H1 (cell line): ENCODE measurements around the gene C14orf132. TPM values are rescaled to one million over a fixed set of nuclear protein-coding genes. Genes with fewer than 3 reads are reported as not detected.

Source experiments
- CTCF ChIA-PET: fragments of 300-600 bp; sonication (Branson Sonifier 250); formaldehyde crosslinking; loops from one replicate; lab custom pipeline; 2021; ENCODE audit not compliant: partially characterized antibody; lab: Charles Lee
- POLR2A ChIA-PET: fragments of 300-600 bp; sonication (Branson Sonifier 250); formaldehyde crosslinking; loops from one replicate; lab custom pipeline; 2021; ENCODE audit warnings: inconsistent platforms; ENCODE audit not compliant: partially characterized antibody; lab: Charles Lee
- DNase-seq, 2 experiments: peaks; one replicate each; pipeline versions ENCODE4 v3.0.0 to v3.0.0-alpha.2; 2010 to 2022; ENCODE audit warnings: low spot score in 2 of 2, low read depth in 1 of 2, mixed read lengths in 1 of 2
- FAIRE-seq: peaks from 2 replicates; lab custom pipeline; 2011; peaks lifted over from hg19 to GRCh38; lab: Jason Lieb, UNC
- H2AFZ ChIP-seq: 2 replicates; pipeline ENCODE4 v1.8.1; 2012; ENCODE audit warnings: low read length, inconsistent platforms
- H2AK5ac ChIP-seq: 2 replicates; pipeline ENCODE4 v1.6.1; 2013; ENCODE audit warnings: low read depth, low read length
- H2BK120ac ChIP-seq: replicated peaks from 2 replicates; pipeline ENCODE3; 2013; ENCODE audit warnings: low read depth, low read length, inconsistent platforms
- H2BK12ac ChIP-seq: 2 replicates; pipeline ENCODE4 v1.6.1; 2013; ENCODE audit warnings: low read depth, low read length
- H2BK15ac ChIP-seq: 2 replicates; pipeline ENCODE4 v1.6.1; 2013; ENCODE audit warnings: low read length
- H2BK20ac ChIP-seq: 2 replicates; pipeline ENCODE4 v1.6.1; 2013; ENCODE audit warnings: low read length
- H2BK5ac ChIP-seq: 2 replicates; pipeline ENCODE4 v1.6.1; 2013; ENCODE audit warnings: low read depth, low read length
- H3K14ac ChIP-seq: 2 replicates; pipeline ENCODE4 v1.6.1; 2013; ENCODE audit warnings: inconsistent platforms; ENCODE audit not compliant: insufficient read length
- H3K18ac ChIP-seq: 2 replicates; pipeline ENCODE4 v1.6.1; 2013; ENCODE audit warnings: low read length; ENCODE audit errors: extremely low read depth
- H3K23ac ChIP-seq: 2 replicates; pipeline ENCODE4 v1.6.1; 2013; ENCODE audit warnings: inconsistent platforms; ENCODE audit not compliant: insufficient read length
- H3K23me2 ChIP-seq: 2 replicates; pipeline ENCODE4 v1.6.1; 2013; ENCODE audit warnings: low read depth, low read length
- H3K27ac ChIP-seq: 2 replicates; pipeline ENCODE4 v1.6.1; 2011; ENCODE audit warnings: low read depth, low read length, inconsistent platforms
- H3K27me3 ChIP-seq, 4 experiments: replicated peaks in 1 of 4; 1 replicate in 1 of 4; 2 replicates in 3 of 4; pipeline versions ENCODE4 v1.6.1 to v1.8.1; 2011 to 2013; ENCODE audit warnings: low read length in 3 of 4, mild to moderate bottlenecking in 3 of 4, inconsistent platforms in 2 of 4, mixed read lengths in 2 of 4, moderate library complexity in 1 of 4; ENCODE audit not compliant: control insufficient read depth in 3 of 4, insufficient read depth in 3 of 4; ENCODE audit errors: extremely low read depth in 1 of 4
- H3K36me3 ChIP-seq, 4 experiments: 2 replicates each; pipeline versions ENCODE4 v1.6.1 to v1.8.1; 2011 to 2013; ENCODE audit warnings: mild to moderate bottlenecking in 4 of 4, low read length in 3 of 4, moderate library complexity in 2 of 4, control low read depth in 1 of 4, inconsistent platforms in 1 of 4; ENCODE audit not compliant: insufficient read depth in 4 of 4, control insufficient read depth in 2 of 4
- H3K4ac ChIP-seq: replicated peaks from 2 replicates; pipeline ENCODE3; 2013; ENCODE audit warnings: low read length, low read depth, mixed read lengths, inconsistent platforms; ENCODE audit not compliant: insufficient read length
- H3K4me1 ChIP-seq, 4 experiments: replicated peaks in 1 of 4; 1 replicate in 1 of 4; 2 replicates in 3 of 4; pipeline versions ENCODE4 v1.6.1 to v1.8.1; 2011 to 2013; ENCODE audit warnings: low read length in 3 of 4, inconsistent platforms in 2 of 4, mixed read lengths in 1 of 4; ENCODE audit not compliant: insufficient read depth in 4 of 4, control insufficient read depth in 3 of 4
- H3K4me2 ChIP-seq, 2 experiments: 2 replicates each; pipeline versions ENCODE4 v1.6.1 to v1.8.1; 2011 to 2013; ENCODE audit warnings: low read depth in 2 of 2, low read length in 2 of 2, control low read depth in 1 of 2, inconsistent platforms in 1 of 2, mild to moderate bottlenecking in 1 of 2; ENCODE audit not compliant: insufficient read depth in 1 of 2
- H3K4me3 ChIP-seq, 4 experiments: fragments of 200-600, 300-600 bp in 1 of 4; sonication (generic), shearing (Covaris generic), sonication (Bioruptor Twin) in 1 of 4; 2 replicates each; pipeline versions ENCODE4 v1.5.1 to v1.8.1; 2011 to 2016; ENCODE audit warnings: low read length in 4 of 4, low read depth in 3 of 4, control low read depth in 2 of 4, inconsistent platforms in 2 of 4, mild to moderate bottlenecking in 2 of 4, mixed read lengths in 1 of 4, moderate library complexity in 1 of 4; ENCODE audit not compliant: insufficient read depth in 2 of 4; ENCODE audit errors: extremely low read depth in 1 of 4
- H3K56ac ChIP-seq: replicated peaks from 2 replicates; pipeline ENCODE3; 2013; ENCODE audit warnings: low read depth, mild to moderate bottlenecking, mixed read lengths, low read length, inconsistent platforms; ENCODE audit not compliant: insufficient read length
- H3K79me1 ChIP-seq: 2 replicates; pipeline ENCODE4 v1.6.1; 2013; ENCODE audit warnings: low read depth, low read length, control low read depth
- H3K79me2 ChIP-seq, 2 experiments: 2 replicates each; pipeline versions ENCODE4 v1.6.1 to v1.8.1; 2012 to 2013; ENCODE audit warnings: low read length in 2 of 2, mild to moderate bottlenecking in 2 of 2, inconsistent platforms in 1 of 2; ENCODE audit not compliant: insufficient read depth in 2 of 2, control insufficient read depth in 1 of 2
- H3K9ac ChIP-seq, 4 experiments: replicated peaks in 1 of 4; 1 replicate in 1 of 4; 2 replicates in 3 of 4; pipeline versions ENCODE4 v1.6.1 to v1.8.1; 2011 to 2013; ENCODE audit warnings: low read depth in 3 of 4, low read length in 3 of 4, control low read depth in 2 of 4, mild to moderate bottlenecking in 2 of 4, moderate library complexity in 2 of 4, inconsistent platforms in 1 of 4; ENCODE audit errors: extremely low read depth in 1 of 4
- H3K9me3 ChIP-seq, 2 experiments: 2 replicates each; pipeline versions ENCODE4 v1.6.1 to v1.8.1; 2012 to 2013; ENCODE audit warnings: mild to moderate bottlenecking in 2 of 2, moderate library complexity in 2 of 2, control low read depth in 1 of 2, inconsistent platforms in 1 of 2, low read depth in 1 of 2, low read length in 1 of 2, mixed read lengths in 1 of 2; ENCODE audit not compliant: insufficient read depth in 2 of 2
- H4K20me1 ChIP-seq, 2 experiments: replicated peaks in 1 of 2; 2 replicates each; pipeline versions ENCODE3 to v1.8.1; 2011 to 2013; ENCODE audit warnings: inconsistent platforms in 2 of 2, low read length in 2 of 2, mild to moderate bottlenecking in 1 of 2; ENCODE audit not compliant: insufficient read depth in 2 of 2, control insufficient read depth in 1 of 2
- H4K5ac ChIP-seq: 2 replicates; pipeline ENCODE4 v1.6.1; 2013; ENCODE audit warnings: low read length, low read depth, mixed read lengths, inconsistent platforms; ENCODE audit not compliant: insufficient read length
- H4K8ac ChIP-seq: 2 replicates; pipeline ENCODE4 v1.8.0; 2013; ENCODE audit warnings: mild to moderate bottlenecking, moderate library complexity, low read length, inconsistent platforms; ENCODE audit not compliant: insufficient read depth; ENCODE audit errors: extremely low read depth
- H4K91ac ChIP-seq: replicated peaks from 2 replicates; pipeline ENCODE3; 2013; ENCODE audit warnings: low read length, mixed read lengths, inconsistent platforms; ENCODE audit not compliant: insufficient read length
- CTBP2 ChIP-seq: IDR thresholded peaks from 2 replicates; pipeline ENCODE4 v1.7.0; 2011; ENCODE audit warnings: borderline replicate concordance, mild to moderate bottlenecking, moderate library complexity, mixed read lengths, low read length; ENCODE audit not compliant: insufficient read depth, insufficient read length
- EP300 ChIP-seq, 2 experiments: IDR thresholded peaks; 1 replicate in 1 of 2; 2 replicates in 1 of 2; pipeline ENCODE4 v1.6.1; 2011 to 2012; ENCODE audit warnings: low read depth in 2 of 2, low read length in 2 of 2, mild to moderate bottlenecking in 2 of 2, borderline replicate concordance in 1 of 2, inconsistent platforms in 1 of 2, moderate library complexity in 1 of 2
- PHF8 ChIP-seq: fragments of 200-600 bp; sonication (generic); conservative IDR thresholded peaks from 2 replicates; pipeline ENCODE4 v1.7.1; 2012; ENCODE audit warnings: low read depth, mild to moderate bottlenecking, inconsistent platforms, low read length, moderate library complexity
- RNF2 ChIP-seq: fragments of 200-900, 300-1000 bp; sonication (generic); IDR thresholded peaks from 2 replicates; pipeline ENCODE4 v1.7.1; 2016; ENCODE audit warnings: borderline replicate concordance, low read depth, mild to moderate bottlenecking, antibody characterized with exemption, low read length; ENCODE audit not compliant: poor library complexity, severe bottlenecking; ENCODE audit errors: missing control alignments
- SIRT6 ChIP-seq: IDR thresholded peaks from one replicate; pipeline ENCODE4 v1.7.1; 2012; ENCODE audit warnings: low read length, inconsistent platforms
- SP2 ChIP-seq: IDR thresholded peaks from 2 replicates; pipeline ENCODE4 v1.6.1; 2012; ENCODE audit warnings: mild to moderate bottlenecking, low read length, inconsistent platforms
- WGBS, 2 experiments: shearing (Covaris generic) in 1 of 2; methylation state at CpG; one replicate each; pipeline versions ENCODE4 v1.1.6 to v1.1.7; 2013 to 2015; ENCODE audit warnings: low lambda C conversion rate in 2 of 2, mixed read lengths in 2 of 2, inconsistent platforms in 1 of 2, low coverage in 1 of 2, missing lambda C conversion rate in 1 of 2; ENCODE audit not compliant: insufficient replicate concordance in 2 of 2, insufficient coverage in 1 of 2, insufficient read length in 1 of 2; ENCODE audit errors: extremely low coverage in 1 of 2, missing lambda C conversion rate in 1 of 2; 5-methylcytosine and 5-hydroxymethylcytosine counted together
- polyA plus RNA-seq, 7 experiments: library from polyadenylated mRNA; depleted of rRNA in 3 of 7; stranded (reverse) in 5 of 7; unstranded in 2 of 7; fragments of >200 nt in 5 of 7; fragments of 200-250 nt in 2 of 7; gene quantifications; 1 replicate in 5 of 7; 2 replicates in 1 of 7; 4 replicates in 1 of 7; pipeline versions ENCODE4 v1.2.1 to v1.2.3, GENCODE V29; 2011 to 2013; ENCODE audit warnings: missing spikeins in 2 of 7, mixed read lengths in 2 of 7
- total RNA-seq: library from RNA; stranded (reverse); fragmentation: NEBNext Ultra II Directional; extraction: Animal tissue kit (Norgen Biotek cat#: 25700); gene quantifications from 2 replicates; pipeline ENCODE4 v1.2.1, GENCODE V29; 2021

C14orf132 gene
- total and polyA plus RNA-seq, 2 of the 8 experiments (the other 6 are each of a cell fraction or from before 2014, with no cell fraction given), result 11.7 to 32.5 TPM

- Histone ChIP-seq H2BK5ac (no peak overlapping the region), H2BK120ac (no peak overlapping the region), H4K91ac (no peak overlapping the region), H3K9me3 (no peaks in the 10 kb centered on the region), H3K36me3 (peaks cover 0 to 4% (median 1%) of the 10 kb centered on the region in 4 experiments; a peak in 1 of 8 replicates), H3K18ac (no peak overlapping the region), H2BK12ac (no peak overlapping the region), H4K20me1 (peaks cover 9% of the 10 kb centered on the region in 2 experiments), H4K5ac (no peak overlapping the region), H3K23me2 (no peaks in the 10 kb centered on the region), H3K56ac (no peak overlapping the region), H2AK5ac (no peak overlapping the region), H2BK20ac (no peak overlapping the region), H3K79me1 (no peaks in the 10 kb centered on the region; the same call in 1 of the 2 replicates), H3K9ac (no peak overlapping the region), H3K4me2 (no peak overlapping the region), H3K4me3 (no peak overlapping the region), H3K4ac (no peak overlapping the region), H3K14ac (no peak overlapping the region), H3K27me3 (no peaks in the 10 kb centered on the region), H2BK15ac (no peak overlapping the region), H3K23ac (no peak overlapping the region), H3K79me2 (no peaks in the 10 kb centered on the region; a peak in 1 of 4 replicates), H2AFZ (no peak overlapping the region), H3K4me1 (no peaks in the 10 kb centered on the region; a peak in 2 of 7 replicates), H3K27ac (no peak overlapping the region), H4K8ac (no peak overlapping the region)
- no peak for FAIRE-seq
- TF ChIP-seq SP2, result no peak
- no peak for TF ChIP-seq CTBP2
- no peak for TF ChIP-seq EP300 (IDR thresholded peaks at IDR 0.05; ENCODE audit: borderline replicate concordance in 1 of 2, low read depth in 2 of 2, low read length in 2 of 2)
- TF ChIP-seq RNF2, result no peak
- no peak for TF ChIP-seq SIRT6
- no peak for TF ChIP-seq PHF8
- DNase-seq, result no peak
- POLR2A ChIA-PET, result no interaction called here
- CTCF ChIA-PET, result interaction anchor here (1.1 to 4.9 kb wide), 7 partner anchors 13 to 495 kb away, joined by 3 to 46 read pairs (median 11); partner anchors contain the start of gene C14orf132
- 81% methylated on average over 5 of the region's 5 CpGs; no CpG with 5 or more reads in 1 of the 2 experiments for WGBS, 2 experiments
These were observed 19.5 kb downstream of the C14orf132 start for GRCh38 chr14:96058576-96059200.
